WTC11 (cell line): Measurements from ENCODE around the gene COL6A3. TPM values are rescaled to one million over a fixed set of nuclear protein-coding genes. Genes with fewer than 3 reads are reported as not detected.
"Not testable (repeated sequence)": the region's sequence is repeated elsewhere in the genome, so short reads cannot be mapped to it uniquely, and the experiment has no call there.

Source experiments
- ATAC-seq: fragments of 200-7000 bp; cut with Tn5 transposase; 2 replicates; pipeline ENCODE4 v1.10.0; 2021; ENCODE audit warnings: mild to moderate bottlenecking, moderate library complexity
- CTCF ChIA-PET: fragments of 300-600 bp; sonication (Branson Sonifier 250); formaldehyde crosslinking; loops from one replicate; lab custom pipeline; 2021; ENCODE audit warnings: antibody characterized with exemption; lab: Charles Lee
- POLR2A ChIA-PET: fragments of 350-600 bp; sonication (Branson Sonifier 250); formaldehyde crosslinking; loops from one replicate; lab custom pipeline; 2021; ENCODE audit warnings: antibody characterized with exemption; lab: Charles Lee
- DNase-seq: peaks from one replicate; pipeline ENCODE4 v3.0.0; 2021; ENCODE audit warnings: low spot score
- H3K27ac Mint-ChIP-seq: 2 replicates; pipeline ENCODE4 v1.8.0; 2021; ENCODE audit warnings: mixed read lengths
- H3K27me3 Mint-ChIP-seq: 2 replicates; pipeline ENCODE4 v1.8.0; 2021; ENCODE audit warnings: low read depth, mild to moderate bottlenecking, moderate library complexity, mixed read lengths
- H3K36me3 Mint-ChIP-seq: 2 replicates; pipeline ENCODE4 v1.8.0; 2021; ENCODE audit warnings: mixed read lengths
- H3K4me1 Mint-ChIP-seq: 2 replicates; pipeline ENCODE4 v1.8.0; 2022; ENCODE audit warnings: mixed read lengths
- H3K4me3 Mint-ChIP-seq: 2 replicates; pipeline ENCODE4 v1.8.0; 2021; ENCODE audit warnings: mild to moderate bottlenecking, moderate library complexity, mixed read lengths
- H3K9me3 Mint-ChIP-seq: 2 replicates; pipeline ENCODE4 v1.8.0; 2021; ENCODE audit warnings: mixed read lengths
- ESRRA ChIP-seq: sonication (generic); formaldehyde crosslinking; IDR thresholded peaks from 2 replicates; pipeline ENCODE4 v1.8.1; 2022; ENCODE audit warnings: mild to moderate bottlenecking, missing genetic modification reagents, borderline replicate concordance
- ETV6 ChIP-seq: sonication (generic); formaldehyde crosslinking; IDR thresholded peaks from 2 replicates; pipeline ENCODE4 v1.8.1; 2022; ENCODE audit warnings: mild to moderate bottlenecking, missing genetic modification reagents
- JUN ChIP-seq: sonication (generic); formaldehyde crosslinking; IDR thresholded peaks from 2 replicates; pipeline ENCODE4 v1.8.0; 2023; ENCODE audit warnings: mild to moderate bottlenecking, missing genetic modification reagents
- MYBL2 ChIP-seq: sonication (generic); formaldehyde crosslinking; IDR thresholded peaks from 2 replicates; pipeline ENCODE4 v1.8.1; 2023; ENCODE audit warnings: mild to moderate bottlenecking, moderate library complexity, missing genetic modification reagents
- NFYB ChIP-seq: sonication (generic); formaldehyde crosslinking; conservative IDR thresholded peaks from 2 replicates; pipeline ENCODE4 v1.8.0; 2022; ENCODE audit warnings: low read depth, missing genetic modification reagents
- SMAD4 ChIP-seq: sonication (generic); formaldehyde crosslinking; IDR thresholded peaks from 2 replicates; pipeline ENCODE4 v1.8.0; 2022; ENCODE audit warnings: mild to moderate bottlenecking, missing genetic modification reagents
- ZBTB21 ChIP-seq: sonication (generic); formaldehyde crosslinking; IDR thresholded peaks from 2 replicates; pipeline ENCODE4 v1.8.1; 2023; ENCODE audit warnings: mild to moderate bottlenecking, missing genetic modification reagents, borderline replicate concordance
- ZNF232 ChIP-seq: sonication (generic); formaldehyde crosslinking; IDR thresholded peaks from 2 replicates; pipeline ENCODE4 v1.8.0; 2022; ENCODE audit warnings: mild to moderate bottlenecking, missing genetic modification reagents
- ZNF317 ChIP-seq: sonication (generic); formaldehyde crosslinking; IDR thresholded peaks from 2 replicates; pipeline ENCODE4 v1.8.1; 2023; ENCODE audit warnings: low read depth, mild to moderate bottlenecking, moderate library complexity, missing genetic modification reagents, borderline replicate concordance
- ZNF396 ChIP-seq: fragments of 250-450 bp; sonication (Bioruptor Pico); IDR thresholded peaks from 2 replicates; pipeline ENCODE4 v1.8.0; 2021; ENCODE audit warnings: mild to moderate bottlenecking, moderate library complexity, borderline replicate concordance
- total RNA-seq: library from RNA; stranded (reverse); gene quantifications from 3 replicates; pipeline ENCODE4 v1.2.3, GENCODE V29; 2021
- TF ChIP-seq, protein P1 (sequence below): sonication (generic); formaldehyde crosslinking; IDR thresholded peaks from 2 replicates; pipeline ENCODE4 v1.8.1; 2023; ENCODE audit warnings: mild to moderate bottlenecking, missing genetic modification reagents, borderline replicate concordance
- TF ChIP-seq, protein P2 (sequence below): sonication (generic); formaldehyde crosslinking; IDR thresholded peaks from 2 replicates; pipeline ENCODE4 v1.8.0; 2022; ENCODE audit warnings: mild to moderate bottlenecking, missing genetic modification reagents
- TF ChIP-seq, protein P3 (sequence below): sonication (generic); formaldehyde crosslinking; IDR thresholded peaks from 2 replicates; pipeline ENCODE4 v1.8.1; 2023; ENCODE audit warnings: mild to moderate bottlenecking, missing genetic modification reagents, moderate library complexity
- TF ChIP-seq, protein P4 (sequence below): sonication (generic); formaldehyde crosslinking; conservative IDR thresholded peaks from 2 replicates; pipeline ENCODE4 v1.8.1; 2023; ENCODE audit warnings: mild to moderate bottlenecking, low read depth, missing genetic modification reagents, moderate library complexity
- TF ChIP-seq, protein P5 (sequence below): fragments of 250-450 bp; sonication (Bioruptor Pico); IDR thresholded peaks from 2 replicates; pipeline ENCODE4 v1.9.0; 2021; ENCODE audit warnings: mild to moderate bottlenecking
- TF ChIP-seq, protein P6 (sequence below): sonication (generic); formaldehyde crosslinking; IDR thresholded peaks from 2 replicates; pipeline ENCODE4 v1.8.0; 2022; ENCODE audit warnings: mild to moderate bottlenecking, missing genetic modification reagents

The COL6A3 gene
- total RNA-seq, 1 experiment from 2014 or later = 2.6 TPM

DNA sequence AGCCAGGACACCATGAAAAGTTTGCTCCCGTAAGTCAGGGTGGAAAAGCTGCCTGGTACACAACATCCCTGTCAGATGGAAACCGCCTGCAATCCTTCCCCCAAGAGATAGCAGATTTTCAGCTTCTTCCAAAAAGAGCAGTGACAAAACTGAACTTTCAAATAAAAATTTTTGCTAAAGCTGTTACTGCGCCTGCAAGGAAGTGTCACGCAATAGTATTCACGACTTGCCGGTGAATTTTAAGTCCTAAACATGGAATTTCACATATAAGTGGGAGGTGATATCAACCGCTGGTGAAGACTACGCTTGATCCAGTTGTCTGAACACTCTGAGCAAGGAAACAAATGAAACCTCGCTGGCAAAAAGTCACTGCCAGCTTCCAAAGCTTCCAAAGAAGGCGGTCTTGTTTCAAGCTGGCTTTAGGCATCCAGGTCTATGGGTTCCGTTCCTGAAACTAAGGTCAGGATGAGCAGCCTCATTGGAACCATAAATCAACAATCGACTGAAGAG is 2.8 kb downstream of the COL6A3 start:
- Mint-ChIP-seq H3K27me3 (peaks cover under 1% of the 10 kb centered on the region), H3K27ac (no peak overlapping the region), H3K36me3 (no peaks in the 10 kb centered on the region), H3K4me3 (no peak overlapping the region), H3K4me1 (peaks cover 35% of the 10 kb centered on the region), H3K9me3 (no peaks in the 10 kb centered on the region)
- CTCF ChIA-PET = interaction anchor here (0.9 to 6.8 kb wide), 10 partner anchors 10 to 325 kb away, joined by 3 to 75 read pairs (median 6); partner anchors contain the start of gene COPS8
- ATAC-seq = no peak
- DNase-seq = no peak
- POLR2A ChIA-PET = no interaction called here
- TF ChIP-seq SMAD4 (CRISPR knock-in tag) (no peak), ZNF396 (CRISPR knock-in tag) (no peak), ZBTB21 (no peak), ESRRA (CRISPR knock-in tag) (no peak), NFYB (CRISPR knock-in tag) (no peak), JUN (CRISPR knock-in tag) (no peak), ETV6 (CRISPR knock-in tag) (no peak)
- TF ChIP-seq, protein P1, sequence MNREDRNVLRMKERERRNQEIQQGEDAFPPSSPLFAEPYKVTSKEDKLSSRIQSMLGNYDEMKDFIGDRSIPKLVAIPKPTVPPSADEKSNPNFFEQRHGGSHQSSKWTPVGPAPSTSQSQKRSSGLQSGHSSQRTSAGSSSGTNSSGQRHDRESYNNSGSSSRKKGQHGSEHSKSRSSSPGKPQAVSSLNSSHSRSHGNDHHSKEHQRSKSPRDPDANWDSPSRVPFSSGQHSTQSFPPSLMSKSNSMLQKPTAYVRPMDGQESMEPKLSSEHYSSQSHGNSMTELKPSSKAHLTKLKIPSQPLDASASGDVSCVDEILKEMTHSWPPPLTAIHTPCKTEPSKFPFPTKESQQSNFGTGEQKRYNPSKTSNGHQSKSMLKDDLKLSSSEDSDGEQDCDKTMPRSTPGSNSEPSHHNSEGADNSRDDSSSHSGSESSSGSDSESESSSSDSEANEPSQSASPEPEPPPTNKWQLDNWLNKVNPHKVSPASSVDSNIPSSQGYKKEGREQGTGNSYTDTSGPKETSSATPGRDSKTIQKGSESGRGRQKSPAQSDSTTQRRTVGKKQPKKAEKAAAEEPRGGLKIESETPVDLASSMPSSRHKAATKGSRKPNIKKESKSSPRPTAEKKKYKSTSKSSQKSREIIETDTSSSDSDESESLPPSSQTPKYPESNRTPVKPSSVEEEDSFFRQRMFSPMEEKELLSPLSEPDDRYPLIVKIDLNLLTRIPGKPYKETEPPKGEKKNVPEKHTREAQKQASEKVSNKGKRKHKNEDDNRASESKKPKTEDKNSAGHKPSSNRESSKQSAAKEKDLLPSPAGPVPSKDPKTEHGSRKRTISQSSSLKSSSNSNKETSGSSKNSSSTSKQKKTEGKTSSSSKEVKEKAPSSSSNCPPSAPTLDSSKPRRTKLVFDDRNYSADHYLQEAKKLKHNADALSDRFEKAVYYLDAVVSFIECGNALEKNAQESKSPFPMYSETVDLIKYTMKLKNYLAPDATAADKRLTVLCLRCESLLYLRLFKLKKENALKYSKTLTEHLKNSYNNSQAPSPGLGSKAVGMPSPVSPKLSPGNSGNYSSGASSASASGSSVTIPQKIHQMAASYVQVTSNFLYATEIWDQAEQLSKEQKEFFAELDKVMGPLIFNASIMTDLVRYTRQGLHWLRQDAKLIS = no peak
- TF ChIP-seq, protein P2, sequence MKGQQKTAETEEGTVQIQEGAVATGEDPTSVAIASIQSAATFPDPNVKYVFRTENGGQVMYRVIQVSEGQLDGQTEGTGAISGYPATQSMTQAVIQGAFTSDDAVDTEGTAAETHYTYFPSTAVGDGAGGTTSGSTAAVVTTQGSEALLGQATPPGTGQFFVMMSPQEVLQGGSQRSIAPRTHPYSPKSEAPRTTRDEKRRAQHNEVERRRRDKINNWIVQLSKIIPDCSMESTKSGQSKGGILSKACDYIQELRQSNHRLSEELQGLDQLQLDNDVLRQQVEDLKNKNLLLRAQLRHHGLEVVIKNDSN = no peak
- TF ChIP-seq, protein P3, sequence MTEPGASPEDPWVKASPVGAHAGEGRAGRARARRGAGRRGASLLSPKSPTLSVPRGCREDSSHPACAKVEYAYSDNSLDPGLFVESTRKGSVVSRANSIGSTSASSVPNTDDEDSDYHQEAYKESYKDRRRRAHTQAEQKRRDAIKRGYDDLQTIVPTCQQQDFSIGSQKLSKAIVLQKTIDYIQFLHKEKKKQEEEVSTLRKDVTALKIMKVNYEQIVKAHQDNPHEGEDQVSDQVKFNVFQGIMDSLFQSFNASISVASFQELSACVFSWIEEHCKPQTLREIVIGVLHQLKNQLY (CRISPR knock-in tag) = no peak

DNA sequence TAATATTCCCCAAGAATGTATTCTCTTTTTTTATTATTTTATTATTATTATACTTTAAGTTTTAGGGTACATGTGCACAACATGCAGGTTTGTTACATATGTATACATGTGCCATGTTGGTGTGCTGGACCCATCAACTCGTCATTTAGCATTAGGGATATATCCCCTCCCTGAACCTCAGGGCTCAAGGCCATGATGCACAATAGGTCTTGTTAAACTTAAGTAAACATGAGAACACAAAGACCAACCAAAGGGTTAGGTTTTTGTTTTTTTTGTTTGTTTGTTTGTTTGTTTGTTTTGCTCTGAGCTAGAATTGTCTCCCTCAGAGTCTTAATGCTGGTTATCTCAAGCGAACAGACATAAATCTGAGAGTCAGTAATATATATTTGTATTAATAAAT is 4.7 kb downstream of the COL6A3 start:
- POLR2A ChIA-PET, H3K27ac Mint-ChIP-seq, H3K27me3 Mint-ChIP-seq, H3K4me3 Mint-ChIP-seq, H3K9me3 Mint-ChIP-seq, ATAC-seq, H3K36me3 Mint-ChIP-seq, DNase-seq: not testable (repeated sequence)
- CTCF ChIA-PET = interaction anchor here (0.7 to 6.8 kb wide), 9 partner anchors 12 to 255 kb away, joined by 3 to 75 read pairs (median 6); no protein-coding TSS in a partner anchor
- H3K4me1 Mint-ChIP-seq = peaks cover 33% of the 10 kb centered on the region

DNA sequence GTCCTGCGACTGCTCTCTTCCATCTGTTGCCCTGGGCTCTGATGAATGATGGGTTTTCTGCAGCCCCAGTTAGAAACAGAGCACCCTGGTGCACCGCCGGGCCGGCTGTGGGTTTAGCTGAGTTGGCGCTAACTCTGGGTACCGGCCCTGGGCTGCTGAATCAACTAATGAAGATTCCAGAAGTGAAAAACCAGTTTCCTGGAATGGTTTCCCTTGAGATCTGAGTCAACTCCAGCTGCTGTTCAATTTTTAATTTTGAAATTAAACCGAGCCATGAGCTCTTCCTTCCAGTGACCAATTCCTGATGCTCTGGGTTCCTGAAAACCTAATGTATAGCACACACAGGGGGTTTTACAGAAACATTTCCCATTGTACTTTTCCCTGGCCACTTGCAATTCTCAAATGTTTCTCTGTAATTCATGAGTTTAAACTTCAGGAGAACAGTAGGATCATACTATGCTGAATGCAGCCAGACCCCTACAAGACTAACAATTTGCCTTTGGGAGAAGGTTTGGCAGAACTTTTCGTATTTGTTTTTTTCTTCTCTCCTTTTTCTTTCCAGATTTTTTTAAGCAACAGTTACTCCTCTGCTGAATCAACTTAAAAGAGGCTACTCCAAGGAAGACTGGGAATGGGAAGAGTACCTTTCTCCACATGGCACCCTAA is 5.5 kb downstream of the COL6A3 start:
- DNase-seq = no peak
- no peak overlapping the region; the same call in 1 of the 2 replicates for H3K27ac Mint-ChIP-seq
- no peaks in the 10 kb centered on the region for H3K36me3 Mint-ChIP-seq
- no peak for ATAC-seq
- peaks cover 2% of the 10 kb centered on the region for H3K27me3 Mint-ChIP-seq
- ChIA-PET CTCF (interaction anchor here (1.0 to 6.8 kb wide), 4 partner anchors 13 to 243 kb away, joined by 3 to 75 read pairs (median 33); no protein-coding TSS in a partner anchor), POLR2A (no interaction called here)
- H3K4me1 Mint-ChIP-seq = peaks cover 27% of the 10 kb centered on the region
- no peak overlapping the region for H3K4me3 Mint-ChIP-seq
- H3K9me3 Mint-ChIP-seq = no peaks in the 10 kb centered on the region
- TF ChIP-seq, protein P4, sequence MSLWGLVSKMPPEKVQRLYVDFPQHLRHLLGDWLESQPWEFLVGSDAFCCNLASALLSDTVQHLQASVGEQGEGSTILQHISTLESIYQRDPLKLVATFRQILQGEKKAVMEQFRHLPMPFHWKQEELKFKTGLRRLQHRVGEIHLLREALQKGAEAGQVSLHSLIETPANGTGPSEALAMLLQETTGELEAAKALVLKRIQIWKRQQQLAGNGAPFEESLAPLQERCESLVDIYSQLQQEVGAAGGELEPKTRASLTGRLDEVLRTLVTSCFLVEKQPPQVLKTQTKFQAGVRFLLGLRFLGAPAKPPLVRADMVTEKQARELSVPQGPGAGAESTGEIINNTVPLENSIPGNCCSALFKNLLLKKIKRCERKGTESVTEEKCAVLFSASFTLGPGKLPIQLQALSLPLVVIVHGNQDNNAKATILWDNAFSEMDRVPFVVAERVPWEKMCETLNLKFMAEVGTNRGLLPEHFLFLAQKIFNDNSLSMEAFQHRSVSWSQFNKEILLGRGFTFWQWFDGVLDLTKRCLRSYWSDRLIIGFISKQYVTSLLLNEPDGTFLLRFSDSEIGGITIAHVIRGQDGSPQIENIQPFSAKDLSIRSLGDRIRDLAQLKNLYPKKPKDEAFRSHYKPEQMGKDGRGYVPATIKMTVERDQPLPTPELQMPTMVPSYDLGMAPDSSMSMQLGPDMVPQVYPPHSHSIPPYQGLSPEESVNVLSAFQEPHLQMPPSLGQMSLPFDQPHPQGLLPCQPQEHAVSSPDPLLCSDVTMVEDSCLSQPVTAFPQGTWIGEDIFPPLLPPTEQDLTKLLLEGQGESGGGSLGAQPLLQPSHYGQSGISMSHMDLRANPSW (CRISPR knock-in tag) = no peak
- TF ChIP-seq ZNF232 (CRISPR knock-in tag) = no peak
- TF ChIP-seq, protein P5, sequence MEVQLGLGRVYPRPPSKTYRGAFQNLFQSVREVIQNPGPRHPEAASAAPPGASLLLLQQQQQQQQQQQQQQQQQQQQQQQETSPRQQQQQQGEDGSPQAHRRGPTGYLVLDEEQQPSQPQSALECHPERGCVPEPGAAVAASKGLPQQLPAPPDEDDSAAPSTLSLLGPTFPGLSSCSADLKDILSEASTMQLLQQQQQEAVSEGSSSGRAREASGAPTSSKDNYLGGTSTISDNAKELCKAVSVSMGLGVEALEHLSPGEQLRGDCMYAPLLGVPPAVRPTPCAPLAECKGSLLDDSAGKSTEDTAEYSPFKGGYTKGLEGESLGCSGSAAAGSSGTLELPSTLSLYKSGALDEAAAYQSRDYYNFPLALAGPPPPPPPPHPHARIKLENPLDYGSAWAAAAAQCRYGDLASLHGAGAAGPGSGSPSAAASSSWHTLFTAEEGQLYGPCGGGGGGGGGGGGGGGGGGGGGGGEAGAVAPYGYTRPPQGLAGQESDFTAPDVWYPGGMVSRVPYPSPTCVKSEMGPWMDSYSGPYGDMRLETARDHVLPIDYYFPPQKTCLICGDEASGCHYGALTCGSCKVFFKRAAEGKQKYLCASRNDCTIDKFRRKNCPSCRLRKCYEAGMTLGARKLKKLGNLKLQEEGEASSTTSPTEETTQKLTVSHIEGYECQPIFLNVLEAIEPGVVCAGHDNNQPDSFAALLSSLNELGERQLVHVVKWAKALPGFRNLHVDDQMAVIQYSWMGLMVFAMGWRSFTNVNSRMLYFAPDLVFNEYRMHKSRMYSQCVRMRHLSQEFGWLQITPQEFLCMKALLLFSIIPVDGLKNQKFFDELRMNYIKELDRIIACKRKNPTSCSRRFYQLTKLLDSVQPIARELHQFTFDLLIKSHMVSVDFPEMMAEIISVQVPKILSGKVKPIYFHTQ (CRISPR knock-in tag) = no peak
- TF ChIP-seq MYBL2 (CRISPR knock-in tag) = no peak
- TF ChIP-seq, protein P6, sequence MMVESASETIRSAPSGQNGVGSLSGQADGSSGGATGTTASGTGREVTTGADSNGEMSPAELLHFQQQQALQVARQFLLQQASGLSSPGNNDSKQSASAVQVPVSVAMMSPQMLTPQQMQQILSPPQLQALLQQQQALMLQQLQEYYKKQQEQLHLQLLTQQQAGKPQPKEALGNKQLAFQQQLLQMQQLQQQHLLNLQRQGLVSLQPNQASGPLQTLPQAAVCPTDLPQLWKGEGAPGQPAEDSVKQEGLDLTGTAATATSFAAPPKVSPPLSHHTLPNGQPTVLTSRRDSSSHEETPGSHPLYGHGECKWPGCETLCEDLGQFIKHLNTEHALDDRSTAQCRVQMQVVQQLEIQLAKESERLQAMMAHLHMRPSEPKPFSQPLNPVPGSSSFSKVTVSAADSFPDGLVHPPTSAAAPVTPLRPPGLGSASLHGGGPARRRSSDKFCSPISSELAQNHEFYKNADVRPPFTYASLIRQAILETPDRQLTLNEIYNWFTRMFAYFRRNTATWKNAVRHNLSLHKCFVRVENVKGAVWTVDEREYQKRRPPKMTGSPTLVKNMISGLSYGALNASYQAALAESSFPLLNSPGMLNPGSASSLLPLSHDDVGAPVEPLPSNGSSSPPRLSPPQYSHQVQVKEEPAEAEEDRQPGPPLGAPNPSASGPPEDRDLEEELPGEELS = no peak
- TF ChIP-seq, protein P2 = no peak
- TF ChIP-seq ZNF317 (CRISPR knock-in tag) = no peak
